ENCODE results near the gene SLC38A3. TPM values are rescaled to one million over a fixed set of nuclear protein-coding genes. Genes with fewer than 3 reads are reported as not detected.

The SLC38A3 gene
- total and polyA plus RNA-seq, 2 of the 8 experiments (the other 6 are each of a cell fraction or from before 2014, with no cell fraction given): 1.2 to 3.7 TPM

- TF ChIP-seq CHD7 (IDR thresholded peaks at IDR 0.05; ENCODE audit: insufficient replicate concordance, low read length): no peak
- TF ChIP-seq KDM1A (IDR thresholded peaks at IDR 0.05; ENCODE audit: borderline replicate concordance, low read length): no peak
- TF ChIP-seq POLR2A (IDR thresholded peaks at IDR 0.05; ENCODE audit: control extremely low read depth in 1 of 2, low read depth in 2 of 2, low read length in 2 of 2): no peak
- TF ChIP-seq SRF (IDR thresholded peaks at IDR 0.05; ENCODE audit: low read depth, low read length): no peak
- no peak for TF ChIP-seq TCF12 (IDR thresholded peaks at IDR 0.05; ENCODE audit: low read depth, low read length)
- TF ChIP-seq E2F6 (IDR thresholded peaks at IDR 0.05): no peak
- TF ChIP-seq NRF1 (IDR thresholded peaks at IDR 0.05; ENCODE audit: low read depth, low read length): no peak
- TF ChIP-seq SP1 (IDR thresholded peaks at IDR 0.05; ENCODE audit: low read depth, low read length): no peak
- no peak for TF ChIP-seq TBP (IDR thresholded peaks at IDR 0.05; ENCODE audit: low read depth, low read length)
Measured at GRCh38 chr3:50258029-50258680, 53.1 kb downstream of the SLC38A3 start (continued).

Data from H1 (cell line).